HepG2 (cell line): ENCODE data around the gene ATP1B2. TPM values are rescaled to one million over a fixed set of nuclear protein-coding genes. Genes with fewer than 3 reads are reported as not detected.

ENCODE experiments used
- GABPA ChIP-seq, 2 experiments: IDR thresholded peaks; 2 replicates each; pipeline ENCODE4 v1.6.1; 2011 to 2016; ENCODE audit warnings: low read depth in 2 of 2, low read length in 1 of 2, missing biosample characterization in 1 of 2, missing genetic modification characterization in 1 of 2
- ZNF598 ChIP-seq: sonication (generic); formaldehyde crosslinking; IDR thresholded peaks from 2 replicates; pipeline ENCODE4 v1.5.1; 2020; ENCODE audit warnings: mild to moderate bottlenecking, missing genetic modification reagents, borderline replicate concordance
- polyA plus RNA-seq, 8 experiments: library from polyadenylated mRNA; depleted of rRNA in 3 of 8; stranded (reverse) in 7 of 8; unstranded in 1 of 8; fragments of >200 nt; fragmentation: Illumina TruSeq in 4 of 8; extraction: Trizol in 4 of 8; gene quantifications; 2 replicates each; pipeline versions ENCODE4 v1.2.1 to v1.2.3, GENCODE V29; 2011 to 2016; ENCODE audit warnings: low read depth in 4 of 8, missing spikeins in 1 of 8, mixed read lengths in 1 of 8; ENCODE audit not compliant: insufficient read depth in 1 of 8
- total RNA-seq, 5 experiments: library from RNA; depleted of rRNA; stranded (reverse); fragments of >200 nt; fragmentation: Illumina TruSeq; extraction: Trizol; gene quantifications; 2 replicates each; pipeline ENCODE4 v1.2.3, GENCODE V29; 2016; ENCODE audit warnings: low read depth in 1 of 5
- TF ChIP-seq, protein P1 (sequence below): sonication (generic); formaldehyde crosslinking; IDR thresholded peaks from 2 replicates; pipeline ENCODE4 v1.4.0; 2020; ENCODE audit warnings: mild to moderate bottlenecking, missing genetic modification reagents, borderline replicate concordance
- TF ChIP-seq, protein P2 (sequence below): IDR thresholded peaks from 2 replicates; pipeline ENCODE4 v1.6.1; 2016; ENCODE audit warnings: missing compliant biosample characterization, missing genetic modification reagents, borderline replicate concordance
- TF ChIP-seq, protein P3 (sequence below), 2 experiments: fragments of 450-650 bp in 1 of 2; sonication (generic) in 1 of 2; formaldehyde crosslinking; IDR thresholded peaks; 2 replicates each; pipeline versions ENCODE4 v1.5.0 to v1.8.0; 2020 to 2022; ENCODE audit warnings: mild to moderate bottlenecking in 1 of 2, missing genetic modification reagents in 1 of 2
- TF ChIP-seq, protein P4 (sequence below), 2 experiments: sonication (generic) in 1 of 2; formaldehyde crosslinking in 1 of 2; IDR thresholded peaks; 2 replicates each; pipeline versions ENCODE4 v1.5.1 to v1.6.1; 2011 to 2020; ENCODE audit warnings: borderline replicate concordance in 1 of 2, low read depth in 1 of 2, low read length in 1 of 2, mild to moderate bottlenecking in 1 of 2, missing genetic modification reagents in 1 of 2, moderate library complexity in 1 of 2
- TF ChIP-seq, protein P5 (sequence below), 2 experiments: sonication (generic) in 1 of 2; formaldehyde crosslinking in 1 of 2; IDR thresholded peaks; 2 replicates each; pipeline versions ENCODE4 v1.6.1 to v1.9.0; 2014 to 2022; ENCODE audit warnings: antibody characterized with exemption in 1 of 2, borderline replicate concordance in 1 of 2, inconsistent platforms in 1 of 2, low read depth in 1 of 2, missing genetic modification reagents in 1 of 2

The ATP1B2 gene
- total and polyA plus RNA-seq, 2 of the 13 experiments (the other 11 are each of a cell fraction or from before 2014, with no cell fraction given): not detected

DNA sequence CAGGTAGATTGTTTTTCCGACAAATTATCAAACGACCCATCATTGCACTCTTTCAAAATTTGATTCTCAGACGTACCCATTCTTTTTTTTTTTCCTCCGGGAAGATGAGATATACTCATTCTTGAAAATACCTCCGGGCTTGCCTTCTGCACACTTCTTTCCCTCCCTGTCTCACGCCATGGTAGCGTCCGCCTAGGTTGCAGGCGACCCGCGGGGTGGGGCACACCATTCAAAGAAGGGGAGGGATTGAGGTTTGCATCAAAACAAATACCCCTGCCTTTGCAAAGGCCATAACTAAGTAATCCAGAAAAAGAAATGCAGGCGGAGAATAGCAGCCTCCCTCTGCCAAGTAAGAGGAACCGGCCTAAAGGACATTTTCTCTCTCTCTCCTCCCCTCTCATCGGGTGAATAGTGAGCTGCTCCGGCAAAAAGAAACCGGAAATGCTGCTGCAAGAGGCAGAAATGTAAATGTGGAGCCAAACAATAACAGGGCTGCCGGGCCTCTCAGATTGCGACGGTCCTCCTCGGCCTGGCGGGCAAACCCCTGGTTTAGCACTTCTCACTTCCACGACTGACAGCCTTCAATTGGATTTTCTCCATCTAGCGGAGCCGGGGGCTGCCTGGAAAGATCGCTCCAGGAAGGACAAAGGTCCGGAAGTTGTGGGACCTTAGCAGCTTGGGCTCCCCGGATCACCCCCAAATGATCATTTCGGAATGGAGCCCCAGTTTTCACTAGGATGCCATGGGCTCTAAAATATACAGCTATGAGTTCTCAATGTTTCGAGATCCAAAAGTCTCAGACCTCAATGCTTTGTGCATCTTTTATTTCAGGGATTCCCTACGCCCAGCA, 35.7 kb downstream of the ATP1B2 start (continued):
- TF ChIP-seq, protein P1, sequence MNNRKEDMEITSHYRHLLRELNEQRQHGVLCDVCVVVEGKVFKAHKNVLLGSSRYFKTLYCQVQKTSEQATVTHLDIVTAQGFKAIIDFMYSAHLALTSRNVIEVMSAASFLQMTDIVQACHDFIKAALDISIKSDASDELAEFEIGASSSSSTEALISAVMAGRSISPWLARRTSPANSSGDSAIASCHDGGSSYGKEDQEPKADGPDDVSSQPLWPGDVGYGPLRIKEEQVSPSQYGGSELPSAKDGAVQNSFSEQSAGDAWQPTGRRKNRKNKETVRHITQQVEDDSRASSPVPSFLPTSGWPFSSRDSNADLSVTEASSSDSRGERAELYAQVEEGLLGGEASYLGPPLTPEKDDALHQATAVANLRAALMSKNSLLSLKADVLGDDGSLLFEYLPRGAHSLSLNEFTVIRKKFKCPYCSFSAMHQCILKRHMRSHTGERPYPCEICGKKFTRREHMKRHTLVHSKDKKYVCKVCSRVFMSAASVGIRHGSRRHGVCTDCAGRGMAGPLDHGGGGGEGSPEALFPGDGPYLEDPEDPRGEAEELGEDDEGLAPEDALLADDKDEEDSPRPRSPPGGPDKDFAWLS (CRISPR knock-in tag): no peak
- TF ChIP-seq GABPA (IDR thresholded peaks at IDR 0.05; ENCODE audit: low read depth, low read length) (peak; percentile 50), GABPA (CRISPR knock-in tag; IDR thresholded peaks at IDR 0.05; ENCODE audit: low read depth) (peak; percentile 86), ZNF598 (CRISPR knock-in tag) (no peak)
- TF ChIP-seq, protein P2, sequence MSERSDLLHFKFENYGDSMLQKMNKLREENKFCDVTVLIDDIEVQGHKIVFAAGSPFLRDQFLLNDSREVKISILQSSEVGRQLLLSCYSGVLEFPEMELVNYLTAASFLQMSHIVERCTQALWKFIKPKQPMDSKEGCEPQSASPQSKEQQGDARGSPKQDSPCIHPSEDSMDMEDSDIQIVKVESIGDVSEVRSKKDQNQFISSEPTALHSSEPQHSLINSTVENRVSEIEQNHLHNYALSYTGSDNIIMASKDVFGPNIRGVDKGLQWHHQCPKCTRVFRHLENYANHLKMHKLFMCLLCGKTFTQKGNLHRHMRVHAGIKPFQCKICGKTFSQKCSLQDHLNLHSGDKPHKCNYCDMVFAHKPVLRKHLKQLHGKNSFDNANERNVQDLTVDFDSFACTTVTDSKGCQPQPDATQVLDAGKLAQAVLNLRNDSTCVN (CRISPR knock-in tag): peak; percentile 17; the same call in 1 of the 2 replicates
- TF ChIP-seq, protein P3, sequence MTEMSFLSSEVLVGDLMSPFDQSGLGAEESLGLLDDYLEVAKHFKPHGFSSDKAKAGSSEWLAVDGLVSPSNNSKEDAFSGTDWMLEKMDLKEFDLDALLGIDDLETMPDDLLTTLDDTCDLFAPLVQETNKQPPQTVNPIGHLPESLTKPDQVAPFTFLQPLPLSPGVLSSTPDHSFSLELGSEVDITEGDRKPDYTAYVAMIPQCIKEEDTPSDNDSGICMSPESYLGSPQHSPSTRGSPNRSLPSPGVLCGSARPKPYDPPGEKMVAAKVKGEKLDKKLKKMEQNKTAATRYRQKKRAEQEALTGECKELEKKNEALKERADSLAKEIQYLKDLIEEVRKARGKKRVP (CRISPR knock-in tag; IDR thresholded peaks at IDR 0.05): 0 out of 4 replicates have a peak, but pooled peaks of 1 of the 2 experiments have one; percentile 54
- TF ChIP-seq, protein P4, sequence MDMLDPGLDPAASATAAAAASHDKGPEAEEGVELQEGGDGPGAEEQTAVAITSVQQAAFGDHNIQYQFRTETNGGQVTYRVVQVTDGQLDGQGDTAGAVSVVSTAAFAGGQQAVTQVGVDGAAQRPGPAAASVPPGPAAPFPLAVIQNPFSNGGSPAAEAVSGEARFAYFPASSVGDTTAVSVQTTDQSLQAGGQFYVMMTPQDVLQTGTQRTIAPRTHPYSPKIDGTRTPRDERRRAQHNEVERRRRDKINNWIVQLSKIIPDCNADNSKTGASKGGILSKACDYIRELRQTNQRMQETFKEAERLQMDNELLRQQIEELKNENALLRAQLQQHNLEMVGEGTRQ (IDR thresholded peaks at IDR 0.05; ENCODE audit: low read depth, low read length): no peak
- TF ChIP-seq, protein P4 (CRISPR knock-in tag; IDR thresholded peaks at IDR 0.05; ENCODE audit: borderline replicate concordance): no peak
- TF ChIP-seq, protein P5, sequence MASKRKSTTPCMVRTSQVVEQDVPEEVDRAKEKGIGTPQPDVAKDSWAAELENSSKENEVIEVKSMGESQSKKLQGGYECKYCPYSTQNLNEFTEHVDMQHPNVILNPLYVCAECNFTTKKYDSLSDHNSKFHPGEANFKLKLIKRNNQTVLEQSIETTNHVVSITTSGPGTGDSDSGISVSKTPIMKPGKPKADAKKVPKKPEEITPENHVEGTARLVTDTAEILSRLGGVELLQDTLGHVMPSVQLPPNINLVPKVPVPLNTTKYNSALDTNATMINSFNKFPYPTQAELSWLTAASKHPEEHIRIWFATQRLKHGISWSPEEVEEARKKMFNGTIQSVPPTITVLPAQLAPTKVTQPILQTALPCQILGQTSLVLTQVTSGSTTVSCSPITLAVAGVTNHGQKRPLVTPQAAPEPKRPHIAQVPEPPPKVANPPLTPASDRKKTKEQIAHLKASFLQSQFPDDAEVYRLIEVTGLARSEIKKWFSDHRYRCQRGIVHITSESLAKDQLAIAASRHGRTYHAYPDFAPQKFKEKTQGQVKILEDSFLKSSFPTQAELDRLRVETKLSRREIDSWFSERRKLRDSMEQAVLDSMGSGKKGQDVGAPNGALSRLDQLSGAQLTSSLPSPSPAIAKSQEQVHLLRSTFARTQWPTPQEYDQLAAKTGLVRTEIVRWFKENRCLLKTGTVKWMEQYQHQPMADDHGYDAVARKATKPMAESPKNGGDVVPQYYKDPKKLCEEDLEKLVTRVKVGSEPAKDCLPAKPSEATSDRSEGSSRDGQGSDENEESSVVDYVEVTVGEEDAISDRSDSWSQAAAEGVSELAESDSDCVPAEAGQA (IDR thresholded peaks at IDR 0.05; ENCODE audit: low read depth): no peak
- TF ChIP-seq, protein P5 (CRISPR knock-in tag; IDR thresholded peaks at IDR 0.05; ENCODE audit: borderline replicate concordance): 0 out of 2 replicates have a peak, but pooled peaks have one; percentile 19
